HepG2 (cell line): ENCODE data around the gene HCFC1R1. TPM values are rescaled to one million over a fixed set of nuclear protein-coding genes. Genes with fewer than 3 reads are reported as not detected.
A peak's percentile ranks its signal among the peaks of the same experiment; 100 is the strongest.

ENCODE experiments used
- FOSL2 ChIP-seq: sonication (generic); formaldehyde crosslinking; IDR thresholded peaks from 2 replicates; pipeline ENCODE4 v1.4.0; 2020; ENCODE audit warnings: missing genetic modification reagents
- MNT ChIP-seq: fragments of 450-650 bp; IDR thresholded peaks from 2 replicates; pipeline ENCODE4 v1.6.1; 2016
- NCOR1 ChIP-seq: fragments of 200-600 bp; sonication (generic); IDR thresholded peaks from 2 replicates; pipeline ENCODE4 v1.7.0; 2017; ENCODE audit warnings: antibody characterized with exemption, low read length, borderline replicate concordance
- NFKB2 ChIP-seq: sonication (generic); formaldehyde crosslinking; IDR thresholded peaks from 2 replicates; pipeline ENCODE4 v1.4.0; 2020; ENCODE audit warnings: missing genetic modification reagents, borderline replicate concordance
- REPIN1 ChIP-seq: sonication (generic); formaldehyde crosslinking; IDR thresholded peaks from 2 replicates; pipeline ENCODE4 v1.8.0; 2022; ENCODE audit warnings: missing genetic modification reagents, low read depth, mild to moderate bottlenecking, borderline replicate concordance
- RXRB ChIP-seq: IDR thresholded peaks from 2 replicates; pipeline ENCODE4 v1.6.1; 2016; ENCODE audit warnings: borderline replicate concordance, missing genetic modification reagents, missing compliant biosample characterization
- SP1 ChIP-seq, 2 experiments: fragments of 450-650 bp in 1 of 2; sonication (generic) in 1 of 2; formaldehyde crosslinking in 1 of 2; IDR thresholded peaks; 2 replicates each; pipeline versions ENCODE4 v1.4.0 to v1.6.1; 2016 to 2020; ENCODE audit warnings: missing genetic modification reagents in 1 of 2
- SP5 ChIP-seq: IDR thresholded peaks from 2 replicates; pipeline ENCODE4 v1.6.1; 2016; ENCODE audit warnings: low read depth, borderline replicate concordance
- SRY ChIP-seq: sonication (generic); formaldehyde crosslinking; IDR thresholded peaks from 2 replicates; pipeline ENCODE4 v1.8.0; 2022; ENCODE audit warnings: mild to moderate bottlenecking, missing genetic modification reagents
- TBL1XR1 ChIP-seq: fragments of 150-350 bp; IDR thresholded peaks from 2 replicates; pipeline ENCODE4 v1.6.1; 2014; ENCODE audit warnings: borderline replicate concordance, low read length; ENCODE audit not compliant: partially characterized antibody
- YEATS4 ChIP-seq: sonication (generic); formaldehyde crosslinking; IDR thresholded peaks from 2 replicates; pipeline ENCODE4 v1.4.0; 2020; ENCODE audit warnings: missing genetic modification reagents, borderline replicate concordance
- ZBTB38 ChIP-seq: sonication (generic); formaldehyde crosslinking; IDR thresholded peaks from 2 replicates; pipeline ENCODE4 v1.5.1; 2020; ENCODE audit warnings: mild to moderate bottlenecking, missing genetic modification reagents
- ZFX ChIP-seq: sonication (generic); formaldehyde crosslinking; IDR thresholded peaks from 2 replicates; pipeline ENCODE4 v1.4.0; 2020; ENCODE audit warnings: mild to moderate bottlenecking, low read depth, missing genetic modification reagents, moderate library complexity
- ZNF329 ChIP-seq: sonication (generic); formaldehyde crosslinking; IDR thresholded peaks from 2 replicates; pipeline ENCODE4 v1.9.0; 2021; ENCODE audit warnings: low read depth, mild to moderate bottlenecking, missing genetic modification reagents
- ZNF510 ChIP-seq: sonication (generic); formaldehyde crosslinking; IDR thresholded peaks from 2 replicates; pipeline ENCODE4 v1.4.0; 2020; ENCODE audit warnings: low read depth, mild to moderate bottlenecking, missing genetic modification reagents
- ZNF782 ChIP-seq: sonication (generic); formaldehyde crosslinking; IDR thresholded peaks from 2 replicates; pipeline ENCODE4 v1.4.0; 2020; ENCODE audit warnings: missing genetic modification reagents, mild to moderate bottlenecking, borderline replicate concordance
- polyA plus RNA-seq, 8 experiments: library from polyadenylated mRNA; depleted of rRNA in 3 of 8; stranded (reverse) in 7 of 8; unstranded in 1 of 8; fragments of >200 nt; fragmentation: Illumina TruSeq in 4 of 8; extraction: Trizol in 4 of 8; gene quantifications; 2 replicates each; pipeline versions ENCODE4 v1.2.1 to v1.2.3, GENCODE V29; 2011 to 2016; ENCODE audit warnings: low read depth in 4 of 8, missing spikeins in 1 of 8, mixed read lengths in 1 of 8; ENCODE audit not compliant: insufficient read depth in 1 of 8
- total RNA-seq, 5 experiments: library from RNA; depleted of rRNA; stranded (reverse); fragments of >200 nt; fragmentation: Illumina TruSeq; extraction: Trizol; gene quantifications; 2 replicates each; pipeline ENCODE4 v1.2.3, GENCODE V29; 2016; ENCODE audit warnings: low read depth in 1 of 5
- TF ChIP-seq, protein P1 (sequence below): sonication (generic); formaldehyde crosslinking; IDR thresholded peaks from 2 replicates; pipeline ENCODE4 v1.8.1; 2022; ENCODE audit warnings: mild to moderate bottlenecking, missing genetic modification reagents
- TF ChIP-seq, protein P2 (sequence below): sonication (generic); formaldehyde crosslinking; IDR thresholded peaks from 2 replicates; pipeline ENCODE4 v1.5.1; 2020; ENCODE audit warnings: mild to moderate bottlenecking, missing genetic modification reagents, moderate library complexity
- TF ChIP-seq, protein P3 (sequence below): sonication (generic); formaldehyde crosslinking; IDR thresholded peaks from 2 replicates; pipeline ENCODE4 v1.4.0; 2020; ENCODE audit warnings: mild to moderate bottlenecking, missing genetic modification reagents, borderline replicate concordance

Gene HCFC1R1
- total and polyA plus RNA-seq, 2 of the 13 experiments (the other 11 are each of a cell fraction or from before 2014, with no cell fraction given): 13.8 to 16.1 TPM

- TF ChIP-seq, protein P1, sequence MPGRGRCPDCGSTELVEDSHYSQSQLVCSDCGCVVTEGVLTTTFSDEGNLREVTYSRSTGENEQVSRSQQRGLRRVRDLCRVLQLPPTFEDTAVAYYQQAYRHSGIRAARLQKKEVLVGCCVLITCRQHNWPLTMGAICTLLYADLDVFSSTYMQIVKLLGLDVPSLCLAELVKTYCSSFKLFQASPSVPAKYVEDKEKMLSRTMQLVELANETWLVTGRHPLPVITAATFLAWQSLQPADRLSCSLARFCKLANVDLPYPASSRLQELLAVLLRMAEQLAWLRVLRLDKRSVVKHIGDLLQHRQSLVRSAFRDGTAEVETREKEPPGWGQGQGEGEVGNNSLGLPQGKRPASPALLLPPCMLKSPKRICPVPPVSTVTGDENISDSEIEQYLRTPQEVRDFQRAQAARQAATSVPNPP (CRISPR knock-in tag): no peak
- peak; percentile 81 for TF ChIP-seq SRY (CRISPR knock-in tag)
- peak; percentile 57 for TF ChIP-seq YEATS4 (CRISPR knock-in tag)
- TF ChIP-seq, protein P2, sequence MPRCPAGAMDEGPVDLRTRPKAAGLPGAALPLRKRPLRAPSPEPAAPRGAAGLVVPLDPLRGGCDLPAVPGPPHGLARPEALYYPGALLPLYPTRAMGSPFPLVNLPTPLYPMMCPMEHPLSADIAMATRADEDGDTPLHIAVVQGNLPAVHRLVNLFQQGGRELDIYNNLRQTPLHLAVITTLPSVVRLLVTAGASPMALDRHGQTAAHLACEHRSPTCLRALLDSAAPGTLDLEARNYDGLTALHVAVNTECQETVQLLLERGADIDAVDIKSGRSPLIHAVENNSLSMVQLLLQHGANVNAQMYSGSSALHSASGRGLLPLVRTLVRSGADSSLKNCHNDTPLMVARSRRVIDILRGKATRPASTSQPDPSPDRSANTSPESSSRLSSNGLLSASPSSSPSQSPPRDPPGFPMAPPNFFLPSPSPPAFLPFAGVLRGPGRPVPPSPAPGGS: peak; percentile 69
- peak; percentile 61 for TF ChIP-seq ZFX (CRISPR knock-in tag)
- peak; percentile 29 for TF ChIP-seq ZNF510 (CRISPR knock-in tag)
- TF ChIP-seq ZBTB38 (CRISPR knock-in tag): 0 out of 2 replicates have a peak, but pooled peaks have one; percentile 41
- TF ChIP-seq SP1 (IDR thresholded peaks at IDR 0.05): no peak
- TF ChIP-seq SP1 (CRISPR knock-in tag; IDR thresholded peaks at IDR 0.05): no peak
- TF ChIP-seq, protein P3, sequence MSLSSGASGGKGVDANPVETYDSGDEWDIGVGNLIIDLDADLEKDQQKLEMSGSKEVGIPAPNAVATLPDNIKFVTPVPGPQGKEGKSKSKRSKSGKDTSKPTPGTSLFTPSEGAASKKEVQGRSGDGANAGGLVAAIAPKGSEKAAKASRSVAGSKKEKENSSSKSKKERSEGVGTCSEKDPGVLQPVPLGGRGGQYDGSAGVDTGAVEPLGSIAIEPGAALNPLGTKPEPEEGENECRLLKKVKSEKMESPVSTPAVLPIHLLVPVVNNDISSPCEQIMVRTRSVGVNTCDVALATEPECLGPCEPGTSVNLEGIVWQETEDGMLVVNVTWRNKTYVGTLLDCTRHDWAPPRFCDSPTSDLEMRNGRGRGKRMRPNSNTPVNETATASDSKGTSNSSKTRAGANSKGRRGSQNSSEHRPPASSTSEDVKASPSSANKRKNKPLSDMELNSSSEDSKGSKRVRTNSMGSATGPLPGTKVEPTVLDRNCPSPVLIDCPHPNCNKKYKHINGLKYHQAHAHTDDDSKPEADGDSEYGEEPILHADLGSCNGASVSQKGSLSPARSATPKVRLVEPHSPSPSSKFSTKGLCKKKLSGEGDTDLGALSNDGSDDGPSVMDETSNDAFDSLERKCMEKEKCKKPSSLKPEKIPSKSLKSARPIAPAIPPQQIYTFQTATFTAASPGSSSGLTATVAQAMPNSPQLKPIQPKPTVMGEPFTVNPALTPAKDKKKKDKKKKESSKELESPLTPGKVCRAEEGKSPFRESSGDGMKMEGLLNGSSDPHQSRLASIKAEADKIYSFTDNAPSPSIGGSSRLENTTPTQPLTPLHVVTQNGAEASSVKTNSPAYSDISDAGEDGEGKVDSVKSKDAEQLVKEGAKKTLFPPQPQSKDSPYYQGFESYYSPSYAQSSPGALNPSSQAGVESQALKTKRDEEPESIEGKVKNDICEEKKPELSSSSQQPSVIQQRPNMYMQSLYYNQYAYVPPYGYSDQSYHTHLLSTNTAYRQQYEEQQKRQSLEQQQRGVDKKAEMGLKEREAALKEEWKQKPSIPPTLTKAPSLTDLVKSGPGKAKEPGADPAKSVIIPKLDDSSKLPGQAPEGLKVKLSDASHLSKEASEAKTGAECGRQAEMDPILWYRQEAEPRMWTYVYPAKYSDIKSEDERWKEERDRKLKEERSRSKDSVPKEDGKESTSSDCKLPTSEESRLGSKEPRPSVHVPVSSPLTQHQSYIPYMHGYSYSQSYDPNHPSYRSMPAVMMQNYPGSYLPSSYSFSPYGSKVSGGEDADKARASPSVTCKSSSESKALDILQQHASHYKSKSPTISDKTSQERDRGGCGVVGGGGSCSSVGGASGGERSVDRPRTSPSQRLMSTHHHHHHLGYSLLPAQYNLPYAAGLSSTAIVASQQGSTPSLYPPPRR (CRISPR knock-in tag): no peak; the same call in 1 of the 2 replicates
- no peak for TF ChIP-seq MNT
- TF ChIP-seq ZNF329 (CRISPR knock-in tag): no peak
- peak; percentile 86 for TF ChIP-seq FOSL2 (CRISPR knock-in tag)
- TF ChIP-seq TBL1XR1: peak; percentile 82
- peak; percentile 89 for TF ChIP-seq RXRB
- TF ChIP-seq ZNF782 (CRISPR knock-in tag): no peak
- TF ChIP-seq NCOR1: peak; percentile 84
- TF ChIP-seq NFKB2 (CRISPR knock-in tag): no peak
- TF ChIP-seq SP5 (CRISPR knock-in tag): peak; percentile 73
- no peak; the same call in 1 of the 2 replicates for TF ChIP-seq REPIN1
Measured at GRCh38 chr16:3065069-3065741, 41.5 kb upstream of the HCFC1R1 start, which contains the start of gene IL32 (continued).
